Subcutaneous abdominal adipose tissue (tissue), 5 donors: ENCODE results near the gene VPS35L.

Experiments used
- H3K27ac ChIP-seq: one replicate; pipeline ENCODE4 v1.7.0; 2013; ENCODE audit warnings: low read depth, mild to moderate bottlenecking, inconsistent platforms, low read length, moderate library complexity
- H3K27me3 ChIP-seq, 5 donors: one replicate each; pipeline ENCODE4 v1.7.0; 2013; ENCODE audit warnings: low read length in 5 of 5, inconsistent platforms in 1 of 5; ENCODE audit not compliant: control insufficient read depth in 5 of 5, insufficient read depth in 4 of 5
- H3K36me3 ChIP-seq, 5 donors: one replicate each; pipeline ENCODE4 v1.7.0; 2013; ENCODE audit warnings: low read length in 5 of 5; ENCODE audit not compliant: control insufficient read depth in 5 of 5, insufficient read depth in 5 of 5
- H3K4me1 ChIP-seq, 5 donors: one replicate each; pipeline ENCODE4 v1.7.0; 2013; ENCODE audit warnings: low read length in 5 of 5, mild to moderate bottlenecking in 3 of 5, moderate library complexity in 1 of 5; ENCODE audit not compliant: control insufficient read depth in 5 of 5, insufficient read depth in 5 of 5
- H3K4me3 ChIP-seq, 5 donors: one replicate each; pipeline ENCODE4 v1.7.0; 2013; ENCODE audit warnings: low read length in 5 of 5, low read depth in 1 of 5
- H3K9ac ChIP-seq, 5 donors: one replicate each; pipeline ENCODE4 v1.7.0; 2013; ENCODE audit warnings: low read length in 5 of 5, mild to moderate bottlenecking in 4 of 5, moderate library complexity in 3 of 5
- H3K9me3 ChIP-seq, 5 donors: one replicate each; pipeline ENCODE4 v1.7.0; 2013; ENCODE audit warnings: low read length in 5 of 5; ENCODE audit not compliant: control insufficient read depth in 5 of 5
- donor health status: healthy.
- donor health status: healthy.
- donor health status: healthy.
- donor health status: healthy.
- donor health status: healthy.

Gene VPS35L

GRCh38 chr16:19589106-19589505 lies 33.6 kb downstream of the VPS35L start:
- Histone ChIP-seq H3K27ac (no peak overlapping the region), H3K4me3 (no peak overlapping the region), H3K4me1 (peaks cover 0 to 18% (median 6%) of the 10 kb centered on the region in 5 donors), H3K27me3 (no peaks in the 10 kb centered on the region), H3K36me3 (peaks cover 9 to 46% (median 27%) of the 10 kb centered on the region in 5 donors), H3K9ac (no peak overlapping the region), H3K9me3 (no peaks in the 10 kb centered on the region)

GRCh38 chr16:19589771-19590302 lies 34.3 kb downstream of the VPS35L start:
- Histone ChIP-seq H3K27ac (no peak overlapping the region), H3K9me3 (no peaks in the 10 kb centered on the region), H3K4me3 (no peak overlapping the region), H3K9ac (peak overlapping the region in 1 of 5 donors; percentile 7), H3K36me3 (peaks cover 9 to 49% (median 27%) of the 10 kb centered on the region in 5 donors), H3K27me3 (no peaks in the 10 kb centered on the region), H3K4me1 (peaks cover 0 to 18% (median 6%) of the 10 kb centered on the region in 5 donors)

- no peaks in the 10 kb centered on the region for H3K9me3 ChIP-seq
- peaks cover 4 to 82% (median 37%) of the 10 kb centered on the region in 5 donors for H3K36me3 ChIP-seq
- no peak overlapping the region for H3K27ac ChIP-seq
These were observed 39.7 kb downstream of the VPS35L start for GRCh38 chr16:19595043-19595767.

GRCh38 chr16:19598805-19599510 lies 43.5 kb downstream of the VPS35L start:
- Histone ChIP-seq H3K27me3 (no peaks in the 10 kb centered on the region), H3K4me1 (no peaks in the 10 kb centered on the region), H3K27ac (no peak overlapping the region), H3K4me3 (no peak overlapping the region), H3K9me3 (no peaks in the 10 kb centered on the region), H3K36me3 (peaks cover 4 to 70% (median 32%) of the 10 kb centered on the region in 5 donors), H3K9ac (no peak overlapping the region)

More at GRCh38 chr16:19595043-19595767, 39.7 kb downstream of the VPS35L start:
- H3K9ac ChIP-seq = no peak overlapping the region
- H3K27me3 ChIP-seq = no peaks in the 10 kb centered on the region
- no peak overlapping the region for H3K4me3 ChIP-seq
- peaks cover 0 to 2% (median 0%) of the 10 kb centered on the region in 5 donors for H3K4me1 ChIP-seq

GRCh38 chr16:19599968-19600716 lies 44.6 kb downstream of the VPS35L start:
- Histone ChIP-seq H3K4me1 (no peaks in the 10 kb centered on the region), H3K27me3 (no peaks in the 10 kb centered on the region), H3K9me3 (no peaks in the 10 kb centered on the region), H3K36me3 (peaks cover 7 to 59% (median 28%) of the 10 kb centered on the region in 5 donors), H3K27ac (no peak overlapping the region), H3K9ac (no peak overlapping the region), H3K4me3 (no peak overlapping the region)

GRCh38 chr16:19601083-19601976 lies 45.8 kb downstream of the VPS35L start:
- no peaks in the 10 kb centered on the region for H3K4me1 ChIP-seq
- no peak overlapping the region for H3K4me3 ChIP-seq
- peaks cover 7 to 48% (median 19%) of the 10 kb centered on the region in 5 donors for H3K36me3 ChIP-seq
- no peaks in the 10 kb centered on the region for H3K27me3 ChIP-seq
- no peak overlapping the region for H3K9ac ChIP-seq
- no peaks in the 10 kb centered on the region for H3K9me3 ChIP-seq
- H3K27ac ChIP-seq = no peak overlapping the region

GRCh38 chr16:19604911-19605310 lies 49.4 kb downstream of the VPS35L start:
- Histone ChIP-seq H3K36me3 (peaks cover 18 to 53% (median 37%) of the 10 kb centered on the region in 5 donors), H3K27ac (no peak overlapping the region), H3K9me3 (no peaks in the 10 kb centered on the region), H3K4me3 (no peak overlapping the region), H3K4me1 (no peaks in the 10 kb centered on the region), H3K27me3 (no peaks in the 10 kb centered on the region), H3K9ac (no peak overlapping the region)

GRCh38 chr16:19605701-19606100 lies 50.2 kb downstream of the VPS35L start:
- Histone ChIP-seq H3K4me3 (no peak overlapping the region), H3K9ac (no peak overlapping the region), H3K36me3 (peaks cover 18 to 57% (median 40%) of the 10 kb centered on the region in 5 donors), H3K27me3 (no peaks in the 10 kb centered on the region), H3K27ac (no peak overlapping the region), H3K4me1 (no peaks in the 10 kb centered on the region), H3K9me3 (no peaks in the 10 kb centered on the region)

- H3K9ac ChIP-seq = peak overlapping the region in 1 of 5 donors; percentile 47
- no peak overlapping the region for H3K4me3 ChIP-seq
- H3K36me3 ChIP-seq = peaks cover 22 to 65% (median 47%) of the 10 kb centered on the region in 5 donors
- H3K27me3 ChIP-seq = no peaks in the 10 kb centered on the region
- H3K27ac ChIP-seq = no peak overlapping the region
- no peaks in the 10 kb centered on the region for H3K9me3 ChIP-seq
- H3K4me1 ChIP-seq = no peaks in the 10 kb centered on the region
These were observed 52.2 kb downstream of the VPS35L start for GRCh38 chr16:19607616-19608280.
